GM12878 (cell line): ENCODE measurements around the gene MSS51. TPM values are rescaled to one million over a fixed set of nuclear protein-coding genes. Genes with fewer than 3 reads are reported as not detected.

ENCODE experiments used
- ASH2L ChIP-seq: fragments of 300-600, 200-600 bp; sonication (generic); IDR thresholded peaks from 2 replicates; pipeline ENCODE4 v1.6.1; 2017; ENCODE audit warnings: low read depth, mild to moderate bottlenecking, borderline replicate concordance
- BMI1 ChIP-seq: fragments of 450-650 bp; IDR thresholded peaks from 2 replicates; pipeline ENCODE4 v1.6.1; 2016; ENCODE audit warnings: mild to moderate bottlenecking, moderate library complexity, borderline replicate concordance
- CBFB ChIP-seq: IDR thresholded peaks from 2 replicates; pipeline ENCODE4 v1.6.1; 2016; ENCODE audit warnings: antibody characterized with exemption, low read depth
- CBX3 ChIP-seq: fragments of 200-600 bp; sonication (generic); IDR thresholded peaks from 2 replicates; pipeline ENCODE4 v1.6.1; 2016; ENCODE audit warnings: low read depth, borderline replicate concordance
- CEBPB ChIP-seq, 2 experiments: fragments of 150-350 bp in 1 of 2; IDR thresholded peaks; 2 replicates each; pipeline ENCODE4 v1.6.1; 2012 to 2014; ENCODE audit warnings: low read depth in 2 of 2, low read length in 2 of 2, borderline replicate concordance in 1 of 2, inconsistent platforms in 1 of 2
- CEBPZ ChIP-seq: fragments of 150-350 bp; IDR thresholded peaks from 2 replicates; pipeline ENCODE4 v1.6.1; 2016; ENCODE audit warnings: low read depth, low read length
- CREB1 ChIP-seq: IDR thresholded peaks from 2 replicates; pipeline ENCODE4 v1.6.1; 2012; ENCODE audit warnings: low read depth, mild to moderate bottlenecking, inconsistent platforms
- EP300 ChIP-seq, 2 experiments: fragments of 150-350 bp in 1 of 2; IDR thresholded peaks; 2 replicates each; pipeline ENCODE4 v1.6.1; 2011 to 2012; ENCODE audit warnings: low read depth in 2 of 2, low read length in 2 of 2, borderline replicate concordance in 1 of 2, improper control_type of control experiment in 1 of 2, inconsistent platforms in 1 of 2; ENCODE audit not compliant: control insufficient read depth in 1 of 2
- EZH2 ChIP-seq: IDR thresholded peaks from 2 replicates; pipeline ENCODE4 v1.6.1; 2012; ENCODE audit warnings: low read depth, mild to moderate bottlenecking, control low read depth, inconsistent platforms, low read length, borderline replicate concordance; ENCODE audit not compliant: control insufficient read depth
- FOS ChIP-seq: IDR thresholded peaks from 3 replicates; pipeline ENCODE4 v1.6.1; 2011; ENCODE audit warnings: borderline replicate concordance; ENCODE audit not compliant: insufficient read length; ENCODE audit errors: extremely low read depth
- HDAC2 ChIP-seq: fragments of 200-600 bp; sonication (generic); IDR thresholded peaks from 2 replicates; pipeline ENCODE4 v1.6.1; 2017
- HDGF ChIP-seq: fragments of 450-650 bp; IDR thresholded peaks from 2 replicates; pipeline ENCODE4 v1.6.1; 2016; ENCODE audit warnings: antibody characterized with exemption
- IKZF1 ChIP-seq: fragments of 450-650 bp; conservative IDR thresholded peaks from 2 replicates; pipeline ENCODE4 v1.6.1; 2017; ENCODE audit warnings: antibody characterized with exemption, mild to moderate bottlenecking
- IRF3 ChIP-seq: fragments of 450-650 bp; IDR thresholded peaks from 2 replicates; pipeline ENCODE4 v1.6.1; 2014; ENCODE audit warnings: mild to moderate bottlenecking
- KAT2A ChIP-seq: conservative IDR thresholded peaks from 2 replicates; pipeline ENCODE4 v1.6.1; 2011; ENCODE audit warnings: low read depth, low read length; ENCODE audit not compliant: control insufficient read depth
- MLLT1 ChIP-seq: fragments of 450-650 bp; IDR thresholded peaks from 2 replicates; pipeline ENCODE4 v1.6.1; 2016; ENCODE audit warnings: mild to moderate bottlenecking
- POLR2A ChIP-seq: IDR thresholded peaks from 2 replicates; pipeline ENCODE4 v1.6.1; 2011; ENCODE audit warnings: low read depth, mild to moderate bottlenecking, low read length
- SIN3A ChIP-seq: IDR thresholded peaks from 2 replicates; pipeline ENCODE4 v1.6.1; 2012; ENCODE audit warnings: low read depth, low read length, improper control_type of control experiment
- SP1 ChIP-seq: IDR thresholded peaks from one replicate; pipeline ENCODE4 v1.6.1; 2011; ENCODE audit warnings: low read depth, low read length
- SUZ12 ChIP-seq: fragments of 200-600 bp; sonication (generic); IDR thresholded peaks from one replicate; pipeline ENCODE4 v1.6.1; 2018; ENCODE audit warnings: antibody characterized with exemption, mild to moderate bottlenecking; ENCODE audit not compliant: unreplicated experiment
- ZNF687 ChIP-seq: fragments of 450-650 bp; IDR thresholded peaks from 2 replicates; pipeline ENCODE4 v1.6.1; 2017; ENCODE audit warnings: mild to moderate bottlenecking, moderate library complexity
- polyA plus RNA-seq, 11 experiments: library from polyadenylated mRNA; depleted of rRNA in 4 of 11; unstranded in 6 of 11; stranded (reverse) in 5 of 11; fragments of >200 nt; fragmentation: Nextera tagmentation in 4 of 11; fragmentation: Illumina TruSeq in 1 of 11; extraction: Ambion mirVana in 4 of 11; extraction: Trizol in 1 of 11; gene quantifications; 1 replicate in 1 of 11; 2 replicates in 10 of 11; pipeline versions ENCODE4 v1.2.1 to v1.2.3, GENCODE V29; 2011 to 2016; ENCODE audit warnings: inconsistent platforms in 2 of 11, missing spikeins in 2 of 11, low read depth in 1 of 11
- total RNA-seq, 4 experiments: library from RNA; depleted of rRNA in 3 of 4; stranded (reverse); fragments of >200 nt in 3 of 4; fragmentation: Illumina TruSeq in 1 of 4; extraction: Trizol in 1 of 4; gene quantifications; 2 replicates each; pipeline versions ENCODE4 v1.2.1 to v1.2.3, GENCODE V29; 2013 to 2021

The MSS51 gene
- total and polyA plus RNA-seq, 10 of the 15 experiments (the other 5 are each of a cell fraction or from before 2014, with no cell fraction given): 0.06 to 2.1 (median 1.5) TPM

- TF ChIP-seq CEBPZ (no peak), POLR2A (peak; percentile 88), EZH2 (no peak), CBFB (0 out of 2 replicates have a peak, but pooled peaks have one; percentile 40), MLLT1 (0 out of 2 replicates have a peak, but pooled peaks have one; percentile 43), EP300 (IDR thresholded peaks at IDR 0.05; ENCODE audit: borderline replicate concordance in 1 of 2, control insufficient read depth in 1 of 2, low read depth in 2 of 2, low read length in 2 of 2) (no peak), HDGF (peak; percentile 83), IRF3 (no peak), SIN3A (0 out of 2 replicates have a peak, but pooled peaks have one; percentile 37), CEBPB (IDR thresholded peaks at IDR 0.05; ENCODE audit: borderline replicate concordance in 1 of 2, low read depth in 2 of 2, low read length in 2 of 2) (no peak), CBX3 (no peak), IKZF1 (peak; percentile 89), KAT2A (no peak), BMI1 (no peak), SP1 (peak; percentile 39), ASH2L (no peak), ZNF687 (peak; percentile 43; the same call in 1 of the 2 replicates), FOS (no peak), SUZ12 (no peak), HDAC2 (no peak), CREB1 (no peak; the same call in 1 of the 2 replicates)
Measured at GRCh38 chr10:73413528-73414229, 19.7 kb downstream of the MSS51 start, which contains the start of gene ANXA7 (continued).
